SU-DHL-6 (cell line): ENCODE measurements around the gene CBFA2T2.

Experiments
- EZH2phosphoT487 ChIP-seq: fragments of 200-600 bp; sonication (generic), shearing (Covaris generic); conservative IDR thresholded peaks from 2 replicates; pipeline ENCODE4 v1.6.1; 2018; ENCODE audit warnings: mild to moderate bottlenecking, antibody characterized with exemption, low read length, moderate library complexity, mixed read lengths
- TF ChIP-seq, protein P1 (sequence below): fragments of 200-600 bp; sonication (generic); IDR thresholded peaks from one replicate; pipeline ENCODE4 v1.5.1; 2017; ENCODE audit warnings: antibody characterized with exemption, mild to moderate bottlenecking, low read length, moderate library complexity; ENCODE audit not compliant: insufficient read depth, poor library complexity, severe bottlenecking

DNA sequence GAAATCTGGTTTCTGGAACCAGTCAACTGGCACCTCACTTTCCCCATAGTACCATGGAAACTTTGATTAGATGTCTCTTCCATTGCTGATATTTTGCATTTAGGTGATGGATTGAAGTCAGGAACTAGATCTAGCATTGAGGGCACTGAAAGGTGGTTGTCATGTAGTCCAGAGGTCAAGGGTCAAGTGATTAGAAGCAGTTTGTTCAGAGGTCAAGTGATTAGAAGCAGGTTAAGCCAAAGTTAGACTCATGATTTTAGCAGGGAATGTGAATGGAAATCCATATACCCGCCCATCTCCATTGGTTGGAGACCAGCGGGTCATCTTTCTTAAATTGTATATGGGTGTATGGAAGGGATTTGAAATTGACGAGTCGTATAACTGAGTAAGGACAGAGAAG lies 51.2 kb downstream of the CBFA2T2 start:
- TF ChIP-seq, protein P1, sequence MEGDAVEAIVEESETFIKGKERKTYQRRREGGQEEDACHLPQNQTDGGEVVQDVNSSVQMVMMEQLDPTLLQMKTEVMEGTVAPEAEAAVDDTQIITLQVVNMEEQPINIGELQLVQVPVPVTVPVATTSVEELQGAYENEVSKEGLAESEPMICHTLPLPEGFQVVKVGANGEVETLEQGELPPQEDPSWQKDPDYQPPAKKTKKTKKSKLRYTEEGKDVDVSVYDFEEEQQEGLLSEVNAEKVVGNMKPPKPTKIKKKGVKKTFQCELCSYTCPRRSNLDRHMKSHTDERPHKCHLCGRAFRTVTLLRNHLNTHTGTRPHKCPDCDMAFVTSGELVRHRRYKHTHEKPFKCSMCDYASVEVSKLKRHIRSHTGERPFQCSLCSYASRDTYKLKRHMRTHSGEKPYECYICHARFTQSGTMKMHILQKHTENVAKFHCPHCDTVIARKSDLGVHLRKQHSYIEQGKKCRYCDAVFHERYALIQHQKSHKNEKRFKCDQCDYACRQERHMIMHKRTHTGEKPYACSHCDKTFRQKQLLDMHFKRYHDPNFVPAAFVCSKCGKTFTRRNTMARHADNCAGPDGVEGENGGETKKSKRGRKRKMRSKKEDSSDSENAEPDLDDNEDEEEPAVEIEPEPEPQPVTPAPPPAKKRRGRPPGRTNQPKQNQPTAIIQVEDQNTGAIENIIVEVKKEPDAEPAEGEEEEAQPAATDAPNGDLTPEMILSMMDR, result no peak
- no peak for TF ChIP-seq EZH2phosphoT487
